ENCODE results near the gene TEDC2. TPM values are rescaled to one million over a fixed set of nuclear protein-coding genes. Genes with fewer than 3 reads are reported as not detected.

Gene TEDC2
- total and polyA plus RNA-seq, 7 experiments from 2014 or later = 0.32 to 16.7 (median 0.62) TPM; not detected in 1

DNA sequence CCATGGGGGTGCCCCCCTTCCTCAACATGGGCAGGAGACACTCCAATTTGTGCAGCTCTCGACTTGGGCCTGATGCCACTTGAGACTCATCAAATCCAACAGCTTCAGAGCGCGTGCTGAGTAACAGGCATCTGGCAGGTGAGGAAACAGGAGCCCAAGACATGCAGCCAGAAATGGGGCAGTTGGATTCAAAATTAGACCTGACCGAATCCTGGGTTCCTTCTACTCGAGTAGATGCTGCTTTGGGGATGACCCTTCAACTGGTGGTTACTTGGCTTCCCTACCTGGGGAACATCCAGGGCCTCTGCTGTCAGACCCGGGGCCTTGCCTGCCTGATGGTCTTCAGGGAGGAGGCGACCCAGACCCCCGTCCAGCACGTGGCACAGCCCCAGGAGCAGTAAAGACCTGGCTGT lies 10.7 kb downstream of the TEDC2 start:
- DNase-seq (no peak), ATAC-seq (no peak)
- H3K4me3 Mint-ChIP-seq = peak overlapping the region in 2 of 10 donors; percentile 31 to 33
- CTCF ChIA-PET = interaction anchor here (0.6 kb wide), 1 partner anchor 17 kb away, joined by 5 read pairs; no protein-coding TSS in a partner anchor
- H3K27me3 ChIP-seq (ENCODE audit: control insufficient read depth in 2 of 2, insufficient read depth in 2 of 2, low read length in 2 of 2) = peaks cover 4 to 24% of the 10 kb centered on the region in 2 donors
- peaks cover 0 to 1% (median 0%) of the 10 kb centered on the region in 5 donors for H3K36me3 Mint-ChIP-seq
- H3K9me3 Mint-ChIP-seq = no peaks in the 10 kb centered on the region
- H3K4me3 ChIP-seq (ENCODE audit: low read length) = no peak overlapping the region
- H3K27ac Mint-ChIP-seq = no peak overlapping the region
- peaks cover under 1 to 5% of the 10 kb centered on the region in 2 donors for H3K4me1 ChIP-seq (ENCODE audit: control insufficient read depth in 2 of 2, insufficient read depth in 2 of 2, low read length in 2 of 2)
- no peaks in the 10 kb centered on the region for H3K36me3 ChIP-seq (ENCODE audit: control insufficient read depth in 2 of 3, insufficient read depth in 3 of 3, low read length in 3 of 3)
- peaks cover 12 to 51% (median 19%) of the 10 kb centered on the region in 5 donors for H3K27me3 Mint-ChIP-seq
- no peak overlapping the region for H3K27ac ChIP-seq (ENCODE audit: low read depth, low read length)
- H3K9me3 ChIP-seq (ENCODE audit: control insufficient read depth in 2 of 3, low read length in 3 of 3) = no peaks in the 10 kb centered on the region
- POLR2A ChIA-PET = no interaction called here
- intact Hi-C loops (cut with micrococcal nuclease) = loop anchor here in 1 of 2 donors (5.0 kb wide), 2 partner anchors 203 to 212 kb away; partner anchors contain the start of genes KCTD5 and RNPS1
- peaks cover 4 to 19% (median 8%) of the 10 kb centered on the region in 7 donors for H3K4me1 Mint-ChIP-seq

DNA sequence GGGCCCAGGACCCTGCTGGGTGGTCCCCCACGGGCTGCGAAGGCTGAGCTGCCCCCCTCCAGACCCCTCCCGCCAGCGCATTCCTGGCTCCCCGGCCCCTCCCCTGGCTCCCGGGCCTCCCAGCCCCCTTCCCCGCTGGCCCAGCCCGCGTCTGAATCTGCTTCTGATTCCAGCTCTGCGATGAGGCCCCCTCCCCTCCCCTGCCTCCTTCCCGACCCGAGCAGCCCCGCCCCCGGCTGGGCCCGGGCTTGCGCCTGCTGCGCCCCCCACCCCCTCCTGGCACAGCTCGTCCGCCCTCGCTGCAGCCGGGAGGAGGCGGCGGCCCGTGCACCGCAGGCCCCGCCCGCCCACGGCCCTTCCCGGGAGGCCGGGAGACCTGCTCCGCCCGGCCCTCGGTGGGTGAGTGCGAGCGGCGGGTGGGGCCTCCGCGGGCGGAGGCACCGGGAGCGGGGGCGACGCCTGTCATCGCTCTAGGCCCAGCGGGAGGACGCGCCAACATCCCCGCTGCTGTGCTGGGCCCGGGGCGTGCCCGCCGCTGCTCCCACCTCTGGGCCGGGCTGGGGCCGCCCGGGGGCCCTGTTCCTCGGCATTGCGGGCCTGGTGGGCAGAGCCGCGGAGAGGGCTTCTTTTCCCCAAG lies 11.2 kb downstream of the TEDC2 start, which contains the start of gene NTN3:
Gene NTN3 (plus strand): TSS at position 282 of the 637 bp plus-strand sequence. CDS start 405 bp downstream, outside the sequence.
- peaks cover 4 to 24% of the 10 kb centered on the region in 2 donors for H3K27me3 ChIP-seq (ENCODE audit: control insufficient read depth in 2 of 2, insufficient read depth in 2 of 2, low read length in 2 of 2)
- peaks cover 5 to 10% of the 10 kb centered on the region in 2 donors for H3K4me1 ChIP-seq (ENCODE audit: control insufficient read depth in 2 of 2, insufficient read depth in 2 of 2, low read length in 2 of 2)
- no peaks in the 10 kb centered on the region for H3K9me3 ChIP-seq (ENCODE audit: control insufficient read depth in 2 of 3, low read length in 3 of 3)
- intact Hi-C loops (cut with micrococcal nuclease) = loop anchor here in 1 of 2 donors (5.0 kb wide), 2 partner anchors 204 to 211 kb away; partner anchors contain the start of genes KCTD5 and RNPS1
- ChIA-PET CTCF (no interaction called here), POLR2A (no interaction called here)
- peaks cover 4 to 23% (median 12%) of the 10 kb centered on the region in 7 donors for H3K4me1 Mint-ChIP-seq
- peak within 1 kb of the TSS in 3 of 10 donors; percentile 33 to 59 (median 34) for H3K4me3 Mint-ChIP-seq
- ATAC-seq (no peak), DNase-seq (peak in 1 of 9 donors; percentile 55)
- H3K36me3 ChIP-seq (ENCODE audit: control insufficient read depth in 2 of 3, insufficient read depth in 3 of 3, low read length in 3 of 3) = no peaks in the 10 kb centered on the region
- H3K27me3 Mint-ChIP-seq = peaks cover 12 to 53% (median 19%) of the 10 kb centered on the region in 5 donors
- peaks cover 0 to 1% (median 0%) of the 10 kb centered on the region in 5 donors for H3K36me3 Mint-ChIP-seq
- no peak within 1 kb of the TSS for H3K4me3 ChIP-seq (ENCODE audit: low read length)
- no peak within 1 kb of the TSS for H3K27ac ChIP-seq (ENCODE audit: low read depth, low read length)
- H3K27ac Mint-ChIP-seq = no peak within 1 kb of the TSS
- no peaks in the 10 kb centered on the region for H3K9me3 Mint-ChIP-seq

DNA sequence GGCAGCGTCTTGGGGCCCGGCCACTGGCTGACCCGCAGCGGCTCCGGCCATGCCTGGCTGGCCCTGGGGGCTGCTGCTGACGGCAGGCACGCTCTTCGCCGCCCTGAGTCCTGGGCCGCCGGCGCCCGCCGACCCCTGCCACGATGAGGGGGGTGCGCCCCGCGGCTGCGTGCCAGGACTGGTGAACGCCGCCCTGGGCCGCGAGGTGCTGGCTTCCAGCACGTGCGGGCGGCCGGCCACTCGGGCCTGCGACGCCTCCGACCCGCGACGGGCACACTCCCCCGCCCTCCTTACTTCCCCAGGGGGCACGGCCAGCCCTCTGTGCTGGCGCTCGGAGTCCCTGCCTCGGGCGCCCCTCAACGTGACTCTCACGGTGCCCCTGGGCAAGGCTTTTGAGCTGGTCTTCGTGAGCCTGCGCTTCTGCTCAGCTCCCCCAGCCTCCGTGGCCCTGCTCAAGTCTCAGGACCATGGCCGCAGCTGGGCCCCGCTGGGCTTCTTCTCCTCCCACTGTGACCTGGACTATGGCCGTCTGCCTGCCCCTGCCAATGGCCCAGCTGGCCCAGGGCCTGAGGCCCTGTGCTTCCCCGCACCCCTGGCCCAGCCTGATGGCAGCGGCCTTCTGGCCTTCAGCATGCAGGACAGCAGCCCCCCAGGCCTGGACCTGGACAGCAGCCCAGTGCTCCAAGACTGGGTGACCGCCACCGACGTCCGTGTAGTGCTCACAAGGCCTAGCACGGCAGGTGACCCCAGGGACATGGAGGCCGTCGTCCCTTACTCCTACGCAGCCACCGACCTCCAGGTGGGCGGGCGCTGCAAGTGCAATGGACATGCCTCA lies 12.0 kb downstream of the TEDC2 start:
- no peaks in the 10 kb centered on the region for H3K9me3 Mint-ChIP-seq
- H3K36me3 ChIP-seq (ENCODE audit: control insufficient read depth in 2 of 3, insufficient read depth in 3 of 3, low read length in 3 of 3) = no peaks in the 10 kb centered on the region
- no peak for DNase-seq
- POLR2A ChIA-PET = no interaction called here
- H3K36me3 Mint-ChIP-seq = peaks cover 0 to 1% (median 0%) of the 10 kb centered on the region in 5 donors
- H3K4me1 Mint-ChIP-seq = peaks cover 4 to 31% (median 18%) of the 10 kb centered on the region in 7 donors
- peak overlapping the region in 2 of 10 donors; percentile 34 to 59 for H3K4me3 Mint-ChIP-seq
- CTCF ChIA-PET = no interaction called here
- no peaks in the 10 kb centered on the region for H3K9me3 ChIP-seq (ENCODE audit: control insufficient read depth in 2 of 3, low read length in 3 of 3)
- intact Hi-C loops (cut with micrococcal nuclease) = loop anchor here in 1 of 2 donors (5.0 kb wide), 2 partner anchors 205 to 210 kb away; partner anchors contain the start of genes KCTD5 and RNPS1
- H3K27ac Mint-ChIP-seq = no peak overlapping the region
- peaks cover 10 to 11% of the 10 kb centered on the region in 2 donors for H3K4me1 ChIP-seq (ENCODE audit: control insufficient read depth in 2 of 2, insufficient read depth in 2 of 2, low read length in 2 of 2)
- no peak overlapping the region for H3K27ac ChIP-seq (ENCODE audit: low read depth, low read length)
- no peak overlapping the region for H3K4me3 ChIP-seq (ENCODE audit: low read length)
- peaks cover 4 to 24% of the 10 kb centered on the region in 2 donors for H3K27me3 ChIP-seq (ENCODE audit: control insufficient read depth in 2 of 2, insufficient read depth in 2 of 2, low read length in 2 of 2)
- peaks cover 12 to 52% (median 19%) of the 10 kb centered on the region in 5 donors for H3K27me3 Mint-ChIP-seq
- ATAC-seq = no peak

DNA sequence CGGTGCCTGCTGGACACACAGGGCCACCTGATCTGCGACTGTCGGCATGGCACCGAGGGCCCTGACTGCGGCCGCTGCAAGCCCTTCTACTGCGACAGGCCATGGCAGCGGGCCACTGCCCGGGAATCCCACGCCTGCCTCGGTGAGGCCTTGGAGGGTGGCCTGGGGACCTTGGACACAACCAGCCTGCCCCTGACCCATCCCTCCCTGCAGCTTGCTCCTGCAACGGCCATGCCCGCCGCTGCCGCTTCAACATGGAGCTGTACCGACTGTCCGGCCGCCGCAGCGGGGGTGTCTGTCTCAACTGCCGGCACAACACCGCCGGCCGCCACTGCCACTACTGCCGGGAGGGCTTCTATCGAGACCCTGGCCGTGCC lies 12.6 kb downstream of the TEDC2 start:
- H3K4me1 Mint-ChIP-seq = peaks cover 8 to 34% (median 21%) of the 10 kb centered on the region in 7 donors
- peaks cover 11 to 12% of the 10 kb centered on the region in 2 donors for H3K4me1 ChIP-seq (ENCODE audit: control insufficient read depth in 2 of 2, insufficient read depth in 2 of 2, low read length in 2 of 2)
- peaks cover 0 to 1% (median 0%) of the 10 kb centered on the region in 5 donors for H3K36me3 Mint-ChIP-seq
- H3K27me3 Mint-ChIP-seq = peaks cover 12 to 47% (median 19%) of the 10 kb centered on the region in 5 donors
- DNase-seq (no peak), ATAC-seq (no peak)
- H3K27me3 ChIP-seq (ENCODE audit: control insufficient read depth in 2 of 2, insufficient read depth in 2 of 2, low read length in 2 of 2) = peaks cover 4 to 24% of the 10 kb centered on the region in 2 donors
- intact Hi-C loops (cut with micrococcal nuclease) = loop anchor here in 1 of 2 donors (5.0 kb wide), 2 partner anchors 205 to 210 kb away; partner anchors contain the start of genes KCTD5 and RNPS1
- no peaks in the 10 kb centered on the region for H3K9me3 Mint-ChIP-seq
- POLR2A ChIA-PET = interaction anchor here (0.5 kb wide), 1 partner anchor 212 kb away, joined by 3 read pairs; no protein-coding TSS in a partner anchor
- H3K4me3 ChIP-seq (ENCODE audit: low read length) = no peak overlapping the region
- peak overlapping the region in 1 of 10 donors; percentile 79 for H3K4me3 Mint-ChIP-seq
- no peak overlapping the region for H3K27ac Mint-ChIP-seq
- H3K27ac ChIP-seq (ENCODE audit: low read depth, low read length) = no peak overlapping the region
- CTCF ChIA-PET = no interaction called here
- no peaks in the 10 kb centered on the region for H3K36me3 ChIP-seq (ENCODE audit: control insufficient read depth in 2 of 3, insufficient read depth in 3 of 3, low read length in 3 of 3)
- H3K9me3 ChIP-seq (ENCODE audit: control insufficient read depth in 2 of 3, low read length in 3 of 3) = no peaks in the 10 kb centered on the region

DNA sequence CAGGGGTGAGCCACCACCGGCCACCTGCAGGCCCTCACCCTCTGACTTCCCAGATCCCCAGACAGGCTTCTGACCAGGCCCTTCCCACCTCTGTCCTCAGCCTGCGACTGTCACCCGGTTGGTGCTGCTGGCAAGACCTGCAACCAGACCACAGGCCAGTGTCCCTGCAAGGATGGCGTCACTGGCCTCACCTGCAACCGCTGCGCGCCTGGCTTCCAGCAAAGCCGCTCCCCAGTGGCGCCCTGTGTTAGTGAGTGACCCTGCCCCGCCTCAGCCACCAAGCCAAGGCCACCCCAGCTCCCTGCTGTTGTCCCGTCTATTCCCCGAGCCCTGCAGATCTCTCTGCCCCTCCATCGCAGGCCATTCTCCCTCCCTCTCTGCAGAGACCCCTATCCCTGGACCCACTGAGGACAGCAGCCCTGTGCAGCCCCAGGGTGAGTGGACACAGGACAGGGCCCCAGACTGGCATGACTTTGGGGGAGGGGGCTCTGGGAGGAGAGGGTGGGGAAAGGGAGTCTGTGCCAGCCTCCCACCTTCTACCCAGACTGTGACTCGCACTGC lies 13.1 kb downstream of the TEDC2 start:
- H3K27me3 Mint-ChIP-seq = peaks cover 12 to 50% (median 19%) of the 10 kb centered on the region in 5 donors
- H3K4me3 ChIP-seq (ENCODE audit: low read length) = no peak overlapping the region
- intact Hi-C loops (cut with micrococcal nuclease) = loop anchor here in 1 of 2 donors (5.0 kb wide), 2 partner anchors 206 to 209 kb away; partner anchors contain the start of genes KCTD5 and RNPS1
- ChIA-PET POLR2A (interaction anchor here (0.5 kb wide), 1 partner anchor 212 kb away, joined by 3 read pairs; no protein-coding TSS in a partner anchor), CTCF (no interaction called here)
- no peaks in the 10 kb centered on the region for H3K36me3 ChIP-seq (ENCODE audit: control insufficient read depth in 2 of 3, insufficient read depth in 3 of 3, low read length in 3 of 3)
- H3K27ac ChIP-seq (ENCODE audit: low read depth, low read length) = no peak overlapping the region
- peaks cover 0 to 1% (median 0%) of the 10 kb centered on the region in 5 donors for H3K36me3 Mint-ChIP-seq
- H3K9me3 Mint-ChIP-seq = no peaks in the 10 kb centered on the region
- peaks cover 11 to 12% of the 10 kb centered on the region in 2 donors for H3K4me1 ChIP-seq (ENCODE audit: control insufficient read depth in 2 of 2, insufficient read depth in 2 of 2, low read length in 2 of 2)
- peak in 1 of 9 donors; percentile 21 for DNase-seq
- peaks cover 4 to 24% of the 10 kb centered on the region in 2 donors for H3K27me3 ChIP-seq (ENCODE audit: control insufficient read depth in 2 of 2, insufficient read depth in 2 of 2, low read length in 2 of 2)
- no peak for ATAC-seq
- no peaks in the 10 kb centered on the region for H3K9me3 ChIP-seq (ENCODE audit: control insufficient read depth in 2 of 3, low read length in 3 of 3)
- H3K4me3 Mint-ChIP-seq = peak overlapping the region; percentile 56 to 85 (median 72)
- H3K27ac Mint-ChIP-seq = no peak overlapping the region
- H3K4me1 Mint-ChIP-seq = peaks cover 13 to 36% (median 23%) of the 10 kb centered on the region in 7 donors

All from naive thymus-derived CD4-positive, alpha-beta T cell (primary cell).